Karpas-422 (cell line): ENCODE measurements around the gene CNGB1. TPM values are rescaled to one million over a fixed set of nuclear protein-coding genes. Genes with fewer than 3 reads are reported as not detected.

Experiments used
- DNase-seq: peaks from one replicate; pipeline ENCODE4 v3.0.0-alpha.2; 2015
- H2AFZ ChIP-seq: fragments of 200-600 bp; sonication (generic); 2 replicates; pipeline ENCODE4 v1.6.1; 2014; ENCODE audit warnings: antibody characterized with exemption, low read length, mixed read lengths
- H3K27ac ChIP-seq: fragments of 200-600 bp; sonication (generic); 2 replicates; pipeline ENCODE4 v1.5.1; 2014; ENCODE audit warnings: mild to moderate bottlenecking, low read length, moderate library complexity
- H3K27me3 ChIP-seq: fragments of 200-600 bp; sonication (generic); 2 replicates; pipeline ENCODE4 v1.6.1; 2014; ENCODE audit warnings: low read length, mixed read lengths
- H3K36me3 ChIP-seq: fragments of 200-600 bp; sonication (generic); 2 replicates; pipeline ENCODE4 v1.6.1; 2014; ENCODE audit warnings: low read length, mixed read lengths; ENCODE audit not compliant: insufficient read depth
- H3K4me1 ChIP-seq: fragments of 200-600 bp; sonication (generic); 2 replicates; pipeline ENCODE4 v1.6.1; 2014; ENCODE audit warnings: mild to moderate bottlenecking, low read length, mixed read lengths
- H3K4me2 ChIP-seq: fragments of 200-600 bp; sonication (generic); 2 replicates; pipeline ENCODE4 v1.6.1; 2014; ENCODE audit warnings: low read length, low read depth, mild to moderate bottlenecking; ENCODE audit not compliant: poor library complexity, severe bottlenecking
- H3K4me3 ChIP-seq: fragments of 200-600 bp; sonication (generic); 2 replicates; pipeline ENCODE4 v1.5.1; 2014; ENCODE audit warnings: mild to moderate bottlenecking, antibody characterized with exemption, low read length, mixed read lengths
- H3K79me2 ChIP-seq: fragments of 200-600 bp; sonication (generic); 2 replicates; pipeline ENCODE4 v1.6.1; 2014; ENCODE audit warnings: mild to moderate bottlenecking, low read length, mixed read lengths
- H3K9ac ChIP-seq: fragments of 200-600 bp; sonication (generic); 2 replicates; pipeline ENCODE4 v1.6.0; 2014; ENCODE audit warnings: low read length
- H3K9me2 ChIP-seq: fragments of 200-600 bp; sonication (generic), shearing (Covaris generic); replicated peaks from 2 replicates; pipeline ENCODE4 v1.6.0; 2014; ENCODE audit warnings: mild to moderate bottlenecking, low read length, moderate library complexity; ENCODE audit not compliant: insufficient read depth
- H3K9me3 ChIP-seq: fragments of 300-700, 200-600 bp; sonication (generic); 2 replicates; pipeline ENCODE4 v1.6.1; 2014; ENCODE audit warnings: low read length, mixed read lengths
- H4K20me1 ChIP-seq: fragments of 200-600 bp; sonication (generic); 2 replicates; pipeline ENCODE4 v1.6.1; 2014; ENCODE audit warnings: mild to moderate bottlenecking, antibody characterized with exemption, low read length, low read depth; ENCODE audit not compliant: insufficient read depth
- total RNA-seq: library from RNA; depleted of rRNA; stranded (reverse); fragments of >200 nt; shearing (Covaris generic); gene quantifications from 2 replicates; pipeline ENCODE4 v1.2.3, GENCODE V29; 2014; ENCODE audit warnings: low replicate concordance

The CNGB1 gene
- total RNA-seq, 1 experiment from 2014 or later: not detected

GRCh38 chr16:57915267-57915666 lies 55.7 kb downstream of the CNGB1 start:
- H4K20me1 ChIP-seq: no peaks in the 10 kb centered on the region
- no peak for DNase-seq
- H3K79me2 ChIP-seq: no peaks in the 10 kb centered on the region
- no peaks in the 10 kb centered on the region for H3K9me3 ChIP-seq
- H3K4me1 ChIP-seq: no peaks in the 10 kb centered on the region
- H3K4me2 ChIP-seq: no peak overlapping the region
- no peak overlapping the region for H2AFZ ChIP-seq
- H3K27me3 ChIP-seq: no peaks in the 10 kb centered on the region
- H3K9ac ChIP-seq: no peak overlapping the region
- no peaks in the 10 kb centered on the region for H3K9me2 ChIP-seq
- H3K36me3 ChIP-seq: no peaks in the 10 kb centered on the region
- no peak overlapping the region for H3K27ac ChIP-seq
- H3K4me3 ChIP-seq: no peak overlapping the region

GRCh38 chr16:57914244-57915173 lies 56.4 kb downstream of the CNGB1 start:
- Histone ChIP-seq H3K4me1 (no peaks in the 10 kb centered on the region), H3K4me3 (no peak overlapping the region), H4K20me1 (no peaks in the 10 kb centered on the region), H3K9ac (no peak overlapping the region), H3K79me2 (no peaks in the 10 kb centered on the region), H2AFZ (no peak overlapping the region), H3K27ac (no peak overlapping the region), H3K36me3 (no peaks in the 10 kb centered on the region), H3K9me2 (no peaks in the 10 kb centered on the region), H3K9me3 (no peaks in the 10 kb centered on the region), H3K27me3 (no peaks in the 10 kb centered on the region), H3K4me2 (no peak overlapping the region)
- no peak for DNase-seq

GRCh38 chr16:57912529-57913260 lies 58.2 kb downstream of the CNGB1 start:
- no peaks in the 10 kb centered on the region for H3K27me3 ChIP-seq
- no peak overlapping the region for H3K4me3 ChIP-seq
- no peaks in the 10 kb centered on the region for H4K20me1 ChIP-seq
- H3K4me1 ChIP-seq: no peaks in the 10 kb centered on the region
- no peak overlapping the region for H3K4me2 ChIP-seq
- no peak for DNase-seq
- H2AFZ ChIP-seq: no peak overlapping the region
- H3K79me2 ChIP-seq: no peaks in the 10 kb centered on the region
- no peak overlapping the region for H3K27ac ChIP-seq
- no peaks in the 10 kb centered on the region for H3K9me2 ChIP-seq
- no peaks in the 10 kb centered on the region for H3K9me3 ChIP-seq
- H3K36me3 ChIP-seq: no peaks in the 10 kb centered on the region
- H3K9ac ChIP-seq: no peak overlapping the region

GRCh38 chr16:57911743-57912142 lies 59.2 kb downstream of the CNGB1 start:
- H3K79me2 ChIP-seq: no peaks in the 10 kb centered on the region
- no peak for DNase-seq
- H3K9me2 ChIP-seq: no peaks in the 10 kb centered on the region
- no peaks in the 10 kb centered on the region for H3K36me3 ChIP-seq
- H3K27ac ChIP-seq: no peak overlapping the region
- no peak overlapping the region for H2AFZ ChIP-seq
- no peak overlapping the region for H3K4me2 ChIP-seq
- no peaks in the 10 kb centered on the region for H3K9me3 ChIP-seq
- H4K20me1 ChIP-seq: no peaks in the 10 kb centered on the region
- H3K27me3 ChIP-seq: no peaks in the 10 kb centered on the region
- no peak overlapping the region for H3K4me3 ChIP-seq
- no peak overlapping the region for H3K9ac ChIP-seq
- no peaks in the 10 kb centered on the region for H3K4me1 ChIP-seq

DNA sequence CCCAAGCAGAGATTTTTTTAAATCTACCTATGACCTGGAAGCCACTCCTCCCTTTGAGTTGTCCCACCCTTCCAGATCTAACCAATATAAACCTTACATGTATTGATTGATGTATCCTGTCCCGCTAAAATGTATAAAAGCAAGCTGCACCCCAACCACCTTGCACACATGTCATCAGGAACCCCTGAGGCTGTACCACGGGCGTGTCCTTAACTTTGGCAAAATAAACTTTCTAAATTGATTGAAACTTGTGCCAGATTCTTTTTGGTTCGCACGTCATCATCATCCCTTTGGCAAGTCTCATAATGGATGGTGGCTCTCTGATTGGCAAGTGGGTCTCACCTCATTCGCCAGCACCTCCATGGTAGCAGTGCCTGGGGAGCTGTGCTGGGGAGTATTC lies 60.2 kb downstream of the CNGB1 start:
- no peaks in the 10 kb centered on the region for H3K36me3 ChIP-seq
- H3K79me2 ChIP-seq: no peaks in the 10 kb centered on the region
- no peak for DNase-seq
- H3K27ac ChIP-seq: no peak overlapping the region
- no peak overlapping the region for H3K4me3 ChIP-seq
- H3K27me3 ChIP-seq: no peaks in the 10 kb centered on the region
- H3K9me3 ChIP-seq: no peaks in the 10 kb centered on the region
- no peak overlapping the region for H3K9ac ChIP-seq
- H3K4me2 ChIP-seq: no peak overlapping the region
- H4K20me1 ChIP-seq: no peaks in the 10 kb centered on the region
- H3K9me2 ChIP-seq: no peaks in the 10 kb centered on the region
- no peak overlapping the region for H2AFZ ChIP-seq
- H3K4me1 ChIP-seq: no peaks in the 10 kb centered on the region

DNA sequence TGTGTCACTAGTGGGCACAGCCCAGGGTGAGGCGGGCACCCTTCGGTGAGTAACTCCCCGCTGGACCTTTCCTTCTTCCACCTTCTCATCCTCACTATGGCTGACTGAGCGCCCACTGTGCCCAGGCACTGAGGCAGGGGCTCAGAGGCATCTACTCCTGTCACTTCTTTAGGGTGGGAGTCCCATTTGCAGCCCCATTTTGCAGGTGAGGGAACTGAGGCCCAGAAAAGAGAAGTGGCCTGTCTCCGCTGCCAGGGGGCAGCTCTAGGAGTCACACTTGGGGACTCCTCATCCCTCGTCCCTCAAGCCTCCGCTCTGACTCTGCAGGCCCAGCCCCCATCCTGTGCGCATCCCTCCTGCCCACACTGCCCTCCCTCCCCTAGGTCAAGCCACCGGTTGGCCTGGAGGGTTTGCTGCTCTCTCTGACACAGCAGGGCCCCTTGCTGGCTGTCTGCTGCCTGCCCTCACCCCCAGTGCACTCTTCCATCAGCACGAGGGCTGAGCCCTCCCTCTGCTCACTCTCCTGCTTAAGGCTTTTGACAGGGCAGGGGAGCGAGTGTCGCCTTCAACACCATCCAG lies 62.4 kb downstream of the CNGB1 start:
- Histone ChIP-seq H3K4me3 (no peak overlapping the region), H3K9me2 (no peaks in the 10 kb centered on the region), H4K20me1 (no peaks in the 10 kb centered on the region), H3K36me3 (no peaks in the 10 kb centered on the region), H3K4me1 (no peaks in the 10 kb centered on the region), H3K9ac (no peak overlapping the region), H3K27ac (no peak overlapping the region), H3K27me3 (no peaks in the 10 kb centered on the region), H3K79me2 (no peaks in the 10 kb centered on the region), H3K4me2 (no peak overlapping the region), H3K9me3 (no peaks in the 10 kb centered on the region), H2AFZ (no peak overlapping the region)
- no peak for DNase-seq

- Histone ChIP-seq H3K4me1 (no peaks in the 10 kb centered on the region), H3K27ac (no peak overlapping the region), H3K4me2 (no peak overlapping the region), H3K9ac (no peak overlapping the region), H3K4me3 (no peak overlapping the region), H3K79me2 (no peaks in the 10 kb centered on the region), H3K27me3 (no peaks in the 10 kb centered on the region), H2AFZ (no peak overlapping the region), H3K36me3 (no peaks in the 10 kb centered on the region), H4K20me1 (no peaks in the 10 kb centered on the region), H3K9me2 (no peaks in the 10 kb centered on the region), H3K9me3 (no peaks in the 10 kb centered on the region)
- peak; percentile 57 for DNase-seq
Measured at GRCh38 chr16:57906382-57907316, 64.3 kb downstream of the CNGB1 start.
